Gastrocnemius medialis (tissue), 4 donors: Measurements from ENCODE around the gene CDK17. TPM values are rescaled to one million over a fixed set of nuclear protein-coding genes. Genes with fewer than 3 reads are reported as not detected.

Source experiments
- ATAC-seq, 2 donors: fragments of 150-250 bp; one replicate each; pipeline ENCODE4 v1.9.1; 2016
- DNase-seq, 2 donors: peaks; one replicate each; pipeline ENCODE4 v3.0.0-alpha.2; 2019
- H3K27ac ChIP-seq, 4 donors: fragments of 200-600 bp; sonication (generic); 1 replicate in 1 of 4; 2 replicates in 3 of 4; pipeline ENCODE4 v1.5.1; 2016 to 2018; ENCODE audit warnings: mild to moderate bottlenecking in 2 of 4, moderate library complexity in 1 of 4
- H3K27me3 ChIP-seq, 3 donors: fragments of 200-600 bp; sonication (generic) in 2 of 3; 1 replicate in 1 of 3; 2 replicates in 2 of 3; pipeline versions ENCODE4 v1.5.1 to v1.6.0; 2016 to 2019; ENCODE audit warnings: mild to moderate bottlenecking in 1 of 3, moderate library complexity in 1 of 3
- H3K36me3 ChIP-seq, 2 donors: fragments of 200-600 bp; sonication (generic) in 1 of 2; one replicate each; pipeline ENCODE4 v1.5.1; 2017 to 2018
- H3K4me1 ChIP-seq, 2 donors: fragments of 200-600 bp; sonication (generic) in 1 of 2; one replicate each; pipeline ENCODE4 v1.5.1; 2016 to 2017; ENCODE audit warnings: mild to moderate bottlenecking in 2 of 2
- H3K4me3 ChIP-seq, 4 donors: fragments of 200-600 bp; sonication (generic) in 3 of 4; 1 replicate in 1 of 4; 2 replicates in 3 of 4; pipeline ENCODE4 v1.5.1; 2016 to 2019; ENCODE audit warnings: mild to moderate bottlenecking in 2 of 4
- H3K9me3 ChIP-seq, 3 donors: fragments of 200-600 bp; sonication (generic) in 2 of 3; 1 replicate in 1 of 3; 2 replicates in 2 of 3; pipeline ENCODE4 v1.5.1; 2016 to 2019
- POLR2A ChIP-seq, 2 donors: fragments of 450-650 bp; IDR thresholded peaks; one replicate each; pipeline ENCODE4 v1.6.1; 2017; ENCODE audit warnings: antibody characterized with exemption in 2 of 2, mild to moderate bottlenecking in 2 of 2, moderate library complexity in 2 of 2
- in situ Hi-C, 4 donors: fragments of 200-750 bp; cut with MboI; loops; one replicate each; pipeline versions ENCODE4 v1.15.0 to v1.8.0; 2017; ENCODE audit warnings: low sequenced_read_pairs in 4 of 4
- intact Hi-C: fragments of 100-400 bp; cut with DNase I; formaldehyde crosslinking; loops from one replicate; pipeline ENCODE4 v1.15.1; 2023; ENCODE audit warnings: low total_unique reads
- total RNA-seq, 4 donors: library from RNA; depleted of rRNA; stranded (reverse); fragments of >200 nt; gene quantifications; one replicate each; pipeline versions ENCODE4 v1.1.0 to v1.2.3, GENCODE V29; 2016
- TF ChIP-seq, protein P1 (sequence below), 5 experiments: fragments of 450-650 bp in 3 of 5; fragments of 200-600 bp in 2 of 5; sonication (generic) in 2 of 5; IDR thresholded peaks in 4 of 5; conservative IDR thresholded peaks in 1 of 5; 1 replicate in 4 of 5; 2 replicates in 1 of 5; pipeline ENCODE4 v1.5.1; 2016 to 2019; ENCODE audit warnings: antibody characterized with exemption in 5 of 5, mild to moderate bottlenecking in 3 of 5, moderate library complexity in 3 of 5

The CDK17 gene
- total RNA-seq, 4 donors from 2014 or later: 10.9 to 25.1 (median 20.9) TPM

DNA sequence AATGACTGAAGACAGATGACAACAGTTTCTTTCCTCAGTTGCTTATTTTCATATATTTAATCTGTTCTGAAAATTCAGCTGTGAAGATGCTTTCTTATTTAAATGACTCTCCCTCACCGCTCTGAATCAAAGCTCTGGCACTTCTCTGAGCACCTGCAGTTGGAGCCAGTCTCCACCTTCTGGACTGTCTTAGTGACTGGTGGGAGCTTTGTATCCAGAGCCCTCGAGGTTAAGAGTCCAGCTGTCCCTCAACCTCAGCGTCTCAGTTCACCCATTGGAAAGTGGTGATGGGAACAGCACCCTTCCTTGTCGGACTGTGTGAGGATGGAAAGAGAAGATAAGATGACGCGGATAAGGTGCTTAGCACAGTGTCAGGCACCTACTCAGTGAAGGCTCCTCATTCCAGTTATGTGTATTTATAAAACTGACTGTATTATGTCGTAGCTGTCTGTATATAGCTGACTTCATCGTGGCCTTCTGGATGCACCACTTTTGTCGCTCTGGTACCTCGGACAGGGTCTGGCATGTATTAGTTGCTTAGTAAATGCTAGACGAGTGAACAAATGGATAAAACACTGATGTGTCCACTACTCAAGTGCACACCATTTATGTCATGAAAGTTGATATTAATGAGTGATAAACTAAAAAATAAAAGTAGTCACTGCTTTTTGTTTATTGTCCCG lies 171.5 kb downstream of the CDK17 start:
- no peak for ATAC-seq
- H3K4me3 ChIP-seq: no peak overlapping the region
- DNase-seq: no peak
- H3K27me3 ChIP-seq: no peaks in the 10 kb centered on the region
- no peak overlapping the region for H3K27ac ChIP-seq
- H3K4me1 ChIP-seq: peaks cover 9 to 20% of the 10 kb centered on the region in 2 donors
- H3K9me3 ChIP-seq: no peaks in the 10 kb centered on the region
- intact Hi-C loops: no loop called here
- no peaks in the 10 kb centered on the region for H3K36me3 ChIP-seq
- in situ Hi-C loops: no loop called here
- no peak for TF ChIP-seq POLR2A (IDR thresholded peaks at IDR 0.05)
- TF ChIP-seq, protein P1, sequence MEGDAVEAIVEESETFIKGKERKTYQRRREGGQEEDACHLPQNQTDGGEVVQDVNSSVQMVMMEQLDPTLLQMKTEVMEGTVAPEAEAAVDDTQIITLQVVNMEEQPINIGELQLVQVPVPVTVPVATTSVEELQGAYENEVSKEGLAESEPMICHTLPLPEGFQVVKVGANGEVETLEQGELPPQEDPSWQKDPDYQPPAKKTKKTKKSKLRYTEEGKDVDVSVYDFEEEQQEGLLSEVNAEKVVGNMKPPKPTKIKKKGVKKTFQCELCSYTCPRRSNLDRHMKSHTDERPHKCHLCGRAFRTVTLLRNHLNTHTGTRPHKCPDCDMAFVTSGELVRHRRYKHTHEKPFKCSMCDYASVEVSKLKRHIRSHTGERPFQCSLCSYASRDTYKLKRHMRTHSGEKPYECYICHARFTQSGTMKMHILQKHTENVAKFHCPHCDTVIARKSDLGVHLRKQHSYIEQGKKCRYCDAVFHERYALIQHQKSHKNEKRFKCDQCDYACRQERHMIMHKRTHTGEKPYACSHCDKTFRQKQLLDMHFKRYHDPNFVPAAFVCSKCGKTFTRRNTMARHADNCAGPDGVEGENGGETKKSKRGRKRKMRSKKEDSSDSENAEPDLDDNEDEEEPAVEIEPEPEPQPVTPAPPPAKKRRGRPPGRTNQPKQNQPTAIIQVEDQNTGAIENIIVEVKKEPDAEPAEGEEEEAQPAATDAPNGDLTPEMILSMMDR (IDR thresholded peaks at IDR 0.05 in 4 of 5, conservative IDR thresholded peaks at IDR 0.05 in 1 of 5): no peak

Other genes starting within 250 kb of the CDK17 start
- 1 to 10 TPM; 3.7 to 6.6 (median 4.9) TPM for gene ELK3, start 206.1 kb downstream of the CDK17 start, total RNA-seq
- not detected for gene CFAP54, start 89.1 kb upstream of the CDK17 start, total RNA-seq